BLaER1 treated with 17β-estradiol and CSF1 and Interleukin-3, amounts not matched to agents 10 nM and 100 nM (cell line): ENCODE results near the gene CEP128.

Source experiments
- H3K27ac ChIP-seq, 11 experiments: shearing (Covaris generic); formaldehyde crosslinking; 2 replicates each; pipeline ENCODE4 v1.8.1; 2022
- H3K27me3 ChIP-seq, 11 experiments: shearing (Covaris generic); formaldehyde crosslinking; 2 replicates each; pipeline ENCODE4 v1.8.1; 2022
- H3K36me3 ChIP-seq, 11 experiments: shearing (Covaris generic); formaldehyde crosslinking; 2 replicates each; pipeline ENCODE4 v1.8.1; 2022
- H3K4me1 ChIP-seq, 10 experiments: shearing (Covaris generic); formaldehyde crosslinking; 2 replicates each; pipeline ENCODE4 v1.8.1; 2022
- H3K4me2 ChIP-seq, 11 experiments: shearing (Covaris generic); formaldehyde crosslinking; 2 replicates each; pipeline ENCODE4 v1.8.1; 2022
- H3K4me3 ChIP-seq, 10 experiments: shearing (Covaris generic); formaldehyde crosslinking; 2 replicates each; pipeline ENCODE4 v1.8.1; 2022
- H3K9ac ChIP-seq, 11 experiments: shearing (Covaris generic); formaldehyde crosslinking; 2 replicates each; pipeline ENCODE4 v1.8.1; 2022
- H3K9me3 ChIP-seq, 11 experiments: shearing (Covaris generic); formaldehyde crosslinking; replicated peaks in 1 of 11; 2 replicates each; pipeline ENCODE4 v1.8.1; 2022
- H4K20me1 ChIP-seq, 11 experiments: shearing (Covaris generic); formaldehyde crosslinking; 2 replicates each; pipeline ENCODE4 v1.8.1; 2022
- Cebpa-rat ChIP-seq, 11 experiments: shearing (Covaris generic); IDR thresholded peaks; 2 replicates each; pipeline ENCODE4 v1.8.1; 2022

The CEP128 gene

DNA sequence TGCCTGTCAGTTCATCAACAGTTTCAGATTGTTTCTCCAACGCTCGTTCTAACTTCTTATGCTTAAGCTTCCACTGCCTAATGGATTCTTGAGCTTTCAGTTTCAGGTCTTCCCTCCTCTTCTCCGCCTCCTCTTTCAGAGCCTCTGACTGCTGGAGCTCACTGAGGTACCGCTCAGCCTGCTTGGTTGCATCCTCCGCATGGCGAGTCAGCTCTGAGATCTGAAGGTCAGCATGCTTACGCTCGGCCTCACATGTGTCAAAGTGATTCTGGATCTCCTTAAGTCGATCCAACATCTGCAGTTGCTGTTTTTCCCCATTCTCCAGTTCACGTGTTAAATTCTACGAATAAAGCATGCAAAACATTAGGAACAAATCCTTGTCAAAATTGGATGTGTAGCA, 148.8 kb downstream of the CEP128 start:
- Histone ChIP-seq H3K36me3 (peaks cover 8 to 47% (median 21%) of the 10 kb centered on the region in 11 experiments; a peak in 21 of 22 replicates), H3K27me3 (no peaks in the 10 kb centered on the region), H3K9ac (no peak overlapping the region), H3K9me3 (no peaks in the 10 kb centered on the region), H3K27ac (no peak overlapping the region), H3K4me3 (no peak overlapping the region), H4K20me1 (no peaks in the 10 kb centered on the region), H3K4me2 (no peak overlapping the region), H3K4me1 (no peaks in the 10 kb centered on the region)
- TF ChIP-seq Cebpa-rat (IDR thresholded peaks at IDR 0.05): no peak

- no peaks in the 10 kb centered on the region for H3K27me3 ChIP-seq
- TF ChIP-seq Cebpa-rat (IDR thresholded peaks at IDR 0.05): no peak
- H3K27ac ChIP-seq: no peak overlapping the region
- H4K20me1 ChIP-seq: no peaks in the 10 kb centered on the region
- H3K9me3 ChIP-seq: no peaks in the 10 kb centered on the region
- no peak overlapping the region for H3K4me2 ChIP-seq
- no peaks in the 10 kb centered on the region for H3K4me1 ChIP-seq
- peaks cover 20 to 74% (median 40%) of the 10 kb centered on the region in 11 experiments; a peak in 21 of 22 replicates for H3K36me3 ChIP-seq
- H3K9ac ChIP-seq: no peak overlapping the region
- no peak overlapping the region for H3K4me3 ChIP-seq
Measured at GRCh38 chr14:80787876-80788275, 153.7 kb downstream of the CEP128 start.

DNA sequence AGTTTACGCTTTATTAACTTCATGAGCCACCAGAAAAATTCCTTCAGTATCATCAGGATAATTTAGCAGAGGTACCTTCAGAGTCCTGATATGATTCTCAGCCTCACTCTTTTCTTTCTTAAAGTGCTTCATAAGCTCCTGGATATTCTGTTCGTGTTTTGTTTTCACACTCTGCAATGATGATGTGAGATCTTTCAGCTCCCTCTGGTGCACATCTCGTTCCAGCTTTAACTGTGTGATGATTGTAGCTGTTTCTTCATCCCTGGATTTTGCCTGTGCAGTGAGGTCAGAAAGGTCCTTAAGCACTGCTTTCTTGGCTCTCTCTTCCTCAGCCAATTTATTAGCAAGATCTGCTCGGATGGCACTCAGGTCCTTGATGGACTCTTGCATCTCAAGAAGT, 156.7 kb downstream of the CEP128 start:
- H3K4me2 ChIP-seq: no peak overlapping the region
- H3K4me1 ChIP-seq: peaks cover 0 to 10% (median 0%) of the 10 kb centered on the region in 10 experiments; a peak in 3 of 20 replicates
- TF ChIP-seq Cebpa-rat (IDR thresholded peaks at IDR 0.05): no peak
- no peaks in the 10 kb centered on the region for H3K9me3 ChIP-seq
- H3K27me3 ChIP-seq: no peaks in the 10 kb centered on the region
- H3K27ac ChIP-seq: no peak overlapping the region
- H4K20me1 ChIP-seq: no peaks in the 10 kb centered on the region
- H3K9ac ChIP-seq: no peak overlapping the region
- peaks cover 14 to 52% (median 31%) of the 10 kb centered on the region in 11 experiments; a peak in 21 of 22 replicates for H3K36me3 ChIP-seq
- H3K4me3 ChIP-seq: no peak overlapping the region

DNA sequence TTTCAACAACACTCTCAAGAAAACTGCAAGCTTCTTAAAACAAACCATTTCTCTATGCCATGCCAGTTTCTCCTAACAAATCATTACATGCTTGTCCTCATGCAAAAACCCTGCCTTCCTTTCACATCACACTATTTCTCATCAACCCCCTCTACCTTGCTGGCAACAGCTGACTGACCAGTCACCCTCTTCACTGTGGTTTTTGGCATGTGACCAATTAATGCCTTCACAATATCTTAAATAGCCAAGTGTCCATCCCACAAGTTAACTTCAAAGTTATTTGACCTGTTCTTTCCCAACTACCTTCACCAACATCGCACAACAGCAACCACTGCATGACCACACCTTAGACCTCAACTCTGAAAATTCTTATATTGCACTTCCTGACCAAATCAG, 159.6 kb downstream of the CEP128 start:
- peaks cover 0 to 10% (median 0%) of the 10 kb centered on the region in 10 experiments; a peak in 3 of 20 replicates for H3K4me1 ChIP-seq
- H3K9me3 ChIP-seq: no peaks in the 10 kb centered on the region
- no peak for TF ChIP-seq Cebpa-rat (IDR thresholded peaks at IDR 0.05)
- no peaks in the 10 kb centered on the region for H3K27me3 ChIP-seq
- H3K36me3 ChIP-seq: peaks cover 15 to 42% (median 26%) of the 10 kb centered on the region in 11 experiments; a peak in 20 of 22 replicates
- no peak overlapping the region for H3K27ac ChIP-seq
- no peak overlapping the region for H3K4me2 ChIP-seq
- no peak overlapping the region for H3K9ac ChIP-seq
- no peak overlapping the region for H3K4me3 ChIP-seq
- H4K20me1 ChIP-seq: no peaks in the 10 kb centered on the region

- TF ChIP-seq Cebpa-rat (IDR thresholded peaks at IDR 0.05): no peak
- Histone ChIP-seq H4K20me1 (no peaks in the 10 kb centered on the region), H3K27me3 (no peaks in the 10 kb centered on the region), H3K9me3 (no peaks in the 10 kb centered on the region), H3K4me3 (no peak overlapping the region), H3K4me1 (peaks cover 0 to 10% (median 0%) of the 10 kb centered on the region in 10 experiments; a peak in 3 of 20 replicates), H3K9ac (no peak overlapping the region), H3K4me2 (no peak overlapping the region), H3K36me3 (peaks cover 12 to 36% (median 23%) of the 10 kb centered on the region in 11 experiments; a peak in 19 of 22 replicates), H3K27ac (no peak overlapping the region)
Measured at GRCh38 chr14:80780500-80780899, 161.0 kb downstream of the CEP128 start.

- peaks cover 9 to 24% (median 15%) of the 10 kb centered on the region in 11 experiments; a peak in 14 of 22 replicates for H3K36me3 ChIP-seq
Measured at GRCh38 chr14:80776657-80777056, 164.9 kb downstream of the CEP128 start.

DNA sequence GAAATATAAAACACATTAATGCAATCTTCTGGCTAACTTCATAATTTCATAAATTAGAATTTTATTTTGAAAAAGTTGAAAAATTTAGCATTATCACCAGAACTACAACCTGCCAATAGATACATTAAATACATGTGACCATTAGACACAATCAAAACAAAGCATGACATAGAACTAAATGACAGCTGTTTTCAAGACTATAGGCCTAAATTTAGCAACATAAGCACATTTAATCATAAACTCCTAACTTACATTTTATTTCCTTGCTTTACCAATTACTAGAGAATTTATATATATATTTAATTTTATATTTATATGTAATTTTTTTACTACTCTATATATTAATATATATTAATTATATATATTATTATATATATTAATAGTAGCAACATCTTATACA, 165.4 kb downstream of the CEP128 start:
- Histone ChIP-seq H3K27me3 (no peaks in the 10 kb centered on the region), H3K27ac (no peak overlapping the region), H3K9me3 (peaks cover 0 to 7% (median 3%) of the 10 kb centered on the region in 11 experiments; a peak in 2 of 22 replicates), H3K9ac (no peak overlapping the region), H4K20me1 (no peaks in the 10 kb centered on the region), H3K4me2 (no peak overlapping the region), H3K4me3 (no peak overlapping the region), H3K36me3 (peaks cover 9 to 24% (median 15%) of the 10 kb centered on the region in 11 experiments; a peak in 14 of 22 replicates), H3K4me1 (peaks cover 0 to 10% (median 0%) of the 10 kb centered on the region in 10 experiments; a peak in 3 of 20 replicates)
- TF ChIP-seq Cebpa-rat (IDR thresholded peaks at IDR 0.05): no peak

More at GRCh38 chr14:80776657-80777056, 164.9 kb downstream of the CEP128 start:
- Histone ChIP-seq H3K4me3 (no peak overlapping the region), H3K4me2 (no peak overlapping the region), H3K27me3 (no peaks in the 10 kb centered on the region), H3K4me1 (peaks cover 0 to 10% (median 0%) of the 10 kb centered on the region in 10 experiments; a peak in 3 of 20 replicates), H3K9me3 (peaks cover 0 to 7% (median 3%) of the 10 kb centered on the region in 11 experiments; a peak in 2 of 22 replicates), H3K27ac (no peak overlapping the region), H4K20me1 (no peaks in the 10 kb centered on the region), H3K9ac (no peak overlapping the region)
- no peak for TF ChIP-seq Cebpa-rat (IDR thresholded peaks at IDR 0.05)

- no peaks in the 10 kb centered on the region for H3K4me1 ChIP-seq
- no peak overlapping the region for H3K4me2 ChIP-seq
- H3K36me3 ChIP-seq: peaks cover 9 to 30% (median 15%) of the 10 kb centered on the region in 11 experiments; a peak in 15 of 22 replicates
- no peak overlapping the region for H3K9ac ChIP-seq
- no peak for TF ChIP-seq Cebpa-rat (IDR thresholded peaks at IDR 0.05)
- no peaks in the 10 kb centered on the region for H4K20me1 ChIP-seq
- no peaks in the 10 kb centered on the region for H3K27me3 ChIP-seq
- H3K27ac ChIP-seq: no peak overlapping the region
- H3K9me3 ChIP-seq: peaks cover 0 to 10% (median 5%) of the 10 kb centered on the region in 11 experiments; a peak in 6 of 22 replicates
- no peak overlapping the region for H3K4me3 ChIP-seq
Measured at GRCh38 chr14:80772504-80772903, 169.0 kb downstream of the CEP128 start.

DNA sequence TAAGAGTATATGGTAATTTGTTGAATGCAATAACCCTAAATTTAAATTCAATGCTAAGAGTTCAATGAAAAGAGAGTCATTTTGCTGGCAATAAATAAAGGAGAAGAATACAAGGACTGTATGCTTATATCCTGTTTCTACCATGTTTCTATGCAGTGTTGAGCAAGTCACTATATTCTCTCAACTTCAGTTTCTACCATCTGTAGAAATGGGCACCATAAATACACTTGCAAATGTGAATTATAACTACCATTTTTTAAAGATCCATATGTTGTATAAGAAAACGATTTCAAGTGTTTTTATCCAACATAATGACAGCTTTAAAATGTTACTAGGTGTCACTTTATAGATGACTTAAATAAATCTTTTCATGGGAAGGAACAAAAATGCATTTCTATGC, 170.3 kb downstream of the CEP128 start:
- Histone ChIP-seq H4K20me1 (no peaks in the 10 kb centered on the region), H3K4me2 (no peak overlapping the region), H3K4me1 (no peaks in the 10 kb centered on the region), H3K4me3 (no peak overlapping the region), H3K9ac (no peak overlapping the region), H3K27me3 (no peaks in the 10 kb centered on the region), H3K36me3 (peaks cover 5 to 20% (median 9%) of the 10 kb centered on the region in 11 experiments; a peak in 10 of 22 replicates), H3K27ac (no peak overlapping the region), H3K9me3 (peaks cover 0 to 10% (median 5%) of the 10 kb centered on the region in 11 experiments; a peak in 6 of 22 replicates)
- TF ChIP-seq Cebpa-rat (IDR thresholded peaks at IDR 0.05): no peak
